ENCODE measurements around the gene PIP4K2A.
"Not testable (repeated sequence)": the region's sequence is repeated elsewhere in the genome, so short reads cannot be mapped to it uniquely, and the experiment has no call there.

PIP4K2A gene

DNA sequence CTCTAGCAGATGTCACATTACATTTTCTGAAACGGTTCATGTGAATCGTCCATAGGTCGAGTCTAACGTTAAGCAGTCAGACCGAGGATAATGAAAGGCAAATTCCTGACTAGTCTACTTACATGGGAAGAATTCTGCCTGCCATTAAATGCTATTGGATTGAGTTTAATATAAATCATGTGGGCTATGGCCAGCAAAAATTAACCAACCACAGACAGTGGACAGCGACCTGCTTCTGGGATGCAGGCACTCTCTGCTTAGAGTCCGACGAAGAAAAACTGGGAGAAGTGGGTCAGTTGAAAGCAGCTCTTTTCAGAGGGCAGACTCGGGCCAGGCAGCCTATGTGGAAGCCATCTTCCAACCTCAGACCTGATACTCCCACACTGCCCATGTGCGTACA, 16.6 kb downstream of the PIP4K2A start:
- in situ Hi-C loops (cut with HindIII; ENCODE audit: low sequenced_read_pairs): no loop called here

- in situ Hi-C loops (cut with HindIII; ENCODE audit: low sequenced_read_pairs): no loop called here
These were observed 17.3 kb downstream of the PIP4K2A start for GRCh38 chr10:22697101-22697500.

GRCh38 chr10:22693860-22694259, 20.5 kb downstream of the PIP4K2A start:
- in situ Hi-C loops (cut with HindIII; ENCODE audit: low sequenced_read_pairs): no loop called here

DNA sequence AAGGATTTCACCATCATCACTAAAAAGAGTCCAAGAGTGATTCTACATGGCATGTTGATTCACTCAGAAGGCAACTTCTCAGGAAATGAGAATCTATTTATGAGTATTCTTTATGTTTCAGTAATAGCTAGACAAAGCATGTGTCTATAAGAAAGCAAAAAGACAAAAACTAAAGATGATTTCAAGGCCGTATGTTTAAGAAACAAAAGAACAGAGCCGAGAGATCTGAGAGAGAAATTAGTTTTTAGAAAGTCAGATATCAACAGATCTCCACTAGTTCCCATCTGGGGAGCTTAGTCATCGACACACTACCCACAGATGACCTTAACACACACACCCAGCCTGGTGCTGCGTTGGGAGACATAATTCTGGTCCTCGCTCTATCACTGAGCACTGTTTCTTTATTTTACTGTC, 21.0 kb downstream of the PIP4K2A start:
- in situ Hi-C loops (cut with HindIII; ENCODE audit: low sequenced_read_pairs): no loop called here

- in situ Hi-C loops (cut with HindIII; ENCODE audit: low sequenced_read_pairs): not testable (repeated sequence)
These were observed 22.3 kb downstream of the PIP4K2A start for GRCh38 chr10:22692119-22692518.

GRCh38 chr10:22690614-22691431, 23.6 kb downstream of the PIP4K2A start:
- in situ Hi-C loops (cut with HindIII; ENCODE audit: low sequenced_read_pairs): no loop called here

- in situ Hi-C loops (cut with HindIII; ENCODE audit: low sequenced_read_pairs): no loop called here
These were observed 24.2 kb downstream of the PIP4K2A start for GRCh38 chr10:22690158-22690557.

- in situ Hi-C loops (cut with HindIII; ENCODE audit: low sequenced_read_pairs): no loop called here
These were observed 28.0 kb downstream of the PIP4K2A start for GRCh38 chr10:22686347-22686746.

DNA sequence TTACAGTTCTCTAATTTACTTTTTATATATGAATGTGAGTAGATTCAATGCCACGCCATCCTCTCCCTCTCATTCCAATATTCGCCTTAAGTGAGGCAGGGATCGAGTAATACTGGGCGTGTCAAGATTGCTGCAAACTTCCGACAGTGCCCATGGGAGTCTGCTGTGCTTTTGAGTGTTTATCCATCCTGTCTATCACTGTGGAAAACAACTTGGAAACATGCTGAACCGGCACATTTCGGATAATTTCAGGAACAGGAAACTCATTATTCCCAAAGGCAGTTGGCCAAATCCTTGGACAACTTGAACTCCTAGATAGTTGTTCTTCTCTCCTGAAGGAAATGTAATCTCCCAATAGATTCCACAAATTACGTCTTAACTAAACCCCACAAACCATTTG, 28.5 kb downstream of the PIP4K2A start:
- in situ Hi-C loops (cut with HindIII; ENCODE audit: low sequenced_read_pairs): no loop called here

DNA sequence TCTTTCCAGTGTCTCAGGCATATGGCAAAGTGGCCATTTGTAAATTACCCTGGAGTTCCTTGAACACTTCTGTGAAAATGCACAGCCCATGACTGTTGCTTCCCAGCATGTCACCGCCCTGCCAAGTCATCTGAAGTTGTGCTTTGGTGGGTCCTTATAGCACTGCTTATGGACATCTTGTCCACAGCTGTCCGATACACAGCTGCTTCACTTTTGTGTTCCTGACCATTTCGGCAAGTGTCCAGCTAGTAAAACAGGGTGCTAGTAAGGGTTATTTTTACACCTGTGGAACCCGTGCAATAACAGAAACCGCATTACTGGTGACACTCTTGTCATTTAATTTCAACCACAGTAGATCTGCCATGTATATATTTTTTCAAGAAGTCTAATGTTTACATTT, 29.7 kb downstream of the PIP4K2A start:
- in situ Hi-C loops (cut with HindIII; ENCODE audit: low sequenced_read_pairs): no loop called here

DNA sequence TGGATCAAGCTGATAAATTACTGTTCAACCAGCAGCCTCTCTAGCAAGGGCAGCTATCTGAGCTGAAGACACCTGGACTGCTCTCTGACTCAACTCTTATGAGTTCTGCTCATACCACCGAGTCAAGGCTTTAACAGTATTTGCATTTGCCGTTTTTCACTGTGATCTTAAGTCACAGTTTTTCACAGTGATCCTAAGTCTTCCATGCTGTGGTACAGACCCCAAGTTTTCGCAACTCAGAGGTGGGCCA, 31.3 kb downstream of the PIP4K2A start:
- in situ Hi-C loops (cut with HindIII; ENCODE audit: low sequenced_read_pairs): no loop called here

DNA sequence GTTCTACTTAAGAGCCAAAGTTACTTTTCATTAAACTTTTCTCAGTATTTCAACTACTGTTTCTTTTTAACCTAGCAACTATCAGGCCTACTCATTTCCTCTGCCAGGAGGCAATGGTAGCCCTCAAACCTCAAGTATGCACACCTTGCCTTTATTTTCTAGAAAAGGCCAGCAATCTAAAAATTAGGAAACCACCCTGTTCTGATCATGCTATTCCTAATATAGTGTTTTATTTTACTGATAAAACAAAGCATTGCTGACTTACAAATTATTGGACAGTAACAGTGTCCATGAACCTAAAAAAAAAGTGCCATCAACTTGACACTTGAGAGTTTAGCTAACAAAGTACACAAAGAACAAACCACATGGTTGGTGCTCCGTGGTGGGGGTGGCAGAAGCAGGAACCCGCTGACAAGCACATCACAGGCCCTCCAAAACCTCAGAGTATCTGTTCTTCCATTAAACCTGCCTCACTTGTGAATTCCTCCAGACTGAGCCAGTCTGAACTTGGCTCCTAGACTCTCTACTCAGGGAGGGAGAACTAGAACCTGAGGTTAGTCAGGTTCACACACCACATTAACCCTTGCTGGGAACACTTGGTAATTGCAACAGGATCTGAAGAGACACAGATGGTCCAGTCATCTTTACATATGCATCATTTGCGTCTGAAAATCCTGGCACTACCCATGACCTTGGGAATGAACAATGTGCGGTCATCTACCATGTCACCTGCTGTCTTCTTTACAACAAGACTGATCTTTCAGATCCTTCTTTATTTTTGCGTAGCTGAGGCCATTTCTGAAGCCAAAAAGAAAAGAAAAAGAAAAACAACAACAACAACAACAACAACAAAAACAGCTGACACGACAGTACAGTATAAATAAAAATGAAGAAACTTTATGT, 31.9 kb downstream of the PIP4K2A start:
- in situ Hi-C loops (cut with HindIII; ENCODE audit: low sequenced_read_pairs): no loop called here

DNA sequence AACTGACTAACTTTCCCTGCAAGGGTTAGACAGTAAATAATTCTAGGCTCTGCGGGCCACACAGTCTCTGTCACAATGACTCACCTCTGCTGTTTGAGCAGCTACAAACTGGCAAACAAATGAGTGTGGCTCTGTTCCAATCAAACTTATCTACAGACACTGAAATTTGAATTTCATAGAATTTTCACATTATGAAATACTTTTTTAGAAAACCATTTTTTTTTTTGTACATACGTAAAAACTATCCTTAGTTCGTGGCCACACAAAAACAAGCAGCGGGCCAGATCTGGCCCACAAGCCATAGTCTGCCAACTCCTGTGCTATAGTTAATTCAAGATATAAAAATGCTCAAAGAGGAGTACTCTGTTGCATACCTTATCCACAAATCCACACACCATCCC, 32.6 kb downstream of the PIP4K2A start:
- in situ Hi-C loops (cut with HindIII; ENCODE audit: low sequenced_read_pairs): no loop called here

GRCh38 chr10:22681301-22681700, 33.1 kb downstream of the PIP4K2A start:
- in situ Hi-C loops (cut with HindIII; ENCODE audit: low sequenced_read_pairs): no loop called here

DNA sequence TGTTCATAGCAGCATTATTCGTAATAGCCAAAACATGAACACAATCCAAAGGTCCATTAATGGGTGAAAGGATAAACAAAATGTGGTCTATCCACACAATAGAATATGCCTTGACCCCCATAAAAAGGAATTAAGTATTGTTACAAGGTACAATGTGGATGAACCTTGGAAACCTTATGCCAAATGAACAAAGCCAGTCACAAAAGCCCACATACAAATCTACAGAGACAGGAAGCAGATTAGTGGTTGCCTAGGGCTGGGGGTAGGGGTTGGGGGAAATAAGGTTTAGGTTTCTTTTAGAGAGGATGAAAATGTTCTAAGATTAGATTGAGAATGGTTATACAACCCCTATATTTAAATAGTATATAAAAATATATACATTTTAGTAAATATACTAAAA, 34.8 kb downstream of the PIP4K2A start:
- in situ Hi-C loops (cut with HindIII; ENCODE audit: low sequenced_read_pairs): no loop called here

DNA sequence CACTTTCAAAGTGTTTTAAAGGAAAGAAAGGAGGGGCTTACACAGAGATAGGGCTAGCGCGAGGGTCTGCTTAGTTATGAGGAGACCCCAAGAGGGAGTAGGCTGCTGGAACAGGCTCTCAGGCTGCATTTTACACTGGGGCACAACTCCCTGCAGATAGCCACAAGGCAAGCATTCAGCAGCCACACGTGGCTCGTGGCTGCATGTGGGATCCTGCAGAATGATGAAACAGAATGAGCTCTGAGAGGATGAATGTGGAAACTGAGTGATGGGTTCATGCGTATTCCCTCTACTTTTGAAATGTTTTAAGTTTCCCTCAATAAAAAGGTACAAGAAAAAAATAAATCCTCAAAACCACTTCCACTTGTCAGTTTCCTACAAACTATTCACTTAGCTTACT, 37.0 kb downstream of the PIP4K2A start:
- in situ Hi-C loops (cut with HindIII; ENCODE audit: low sequenced_read_pairs): no loop called here

- in situ Hi-C loops (cut with HindIII; ENCODE audit: low sequenced_read_pairs): no loop called here
These were observed 37.9 kb downstream of the PIP4K2A start for GRCh38 chr10:22676435-22676834.

GRCh38 chr10:22674573-22674930, 39.8 kb downstream of the PIP4K2A start:
- in situ Hi-C loops (cut with HindIII; ENCODE audit: low sequenced_read_pairs): no loop called here

DNA sequence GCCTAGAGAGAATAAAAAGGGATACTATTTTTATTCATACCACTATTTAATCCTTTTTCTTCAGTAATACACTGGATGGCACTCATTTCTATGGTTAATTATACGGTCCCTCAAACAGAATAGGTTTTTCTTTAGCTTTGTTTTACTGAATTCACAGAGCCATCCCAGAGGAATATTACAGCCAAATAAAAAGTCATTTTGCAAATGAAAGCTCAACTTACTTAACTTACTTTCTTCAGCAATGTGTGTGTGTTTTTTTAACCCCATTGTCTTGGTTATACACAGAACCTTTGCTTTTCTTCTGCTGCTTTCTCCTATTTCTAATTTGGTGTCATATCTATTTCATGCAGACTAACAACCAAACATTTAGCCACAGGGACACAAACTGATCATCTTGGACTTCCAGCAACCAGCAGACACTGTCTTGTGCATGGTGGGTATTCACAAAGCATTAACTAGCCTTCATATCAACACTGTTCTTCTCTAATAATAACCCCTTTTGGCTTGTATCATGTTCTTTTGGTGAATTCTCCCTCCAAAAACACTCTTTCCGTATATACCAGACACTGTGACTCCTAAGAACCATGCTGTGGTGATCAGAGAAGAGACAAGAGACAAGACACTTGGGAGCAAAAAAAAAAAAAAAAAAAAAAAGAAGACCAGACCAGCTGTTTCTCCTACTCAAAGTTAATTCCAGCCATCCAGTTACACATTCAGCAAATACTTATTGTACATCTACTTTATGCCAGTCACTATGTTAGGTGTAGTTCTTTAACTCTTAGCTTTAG, 40.4 kb downstream of the PIP4K2A start:
- in situ Hi-C loops (cut with HindIII; ENCODE audit: low sequenced_read_pairs): no loop called here

DNA sequence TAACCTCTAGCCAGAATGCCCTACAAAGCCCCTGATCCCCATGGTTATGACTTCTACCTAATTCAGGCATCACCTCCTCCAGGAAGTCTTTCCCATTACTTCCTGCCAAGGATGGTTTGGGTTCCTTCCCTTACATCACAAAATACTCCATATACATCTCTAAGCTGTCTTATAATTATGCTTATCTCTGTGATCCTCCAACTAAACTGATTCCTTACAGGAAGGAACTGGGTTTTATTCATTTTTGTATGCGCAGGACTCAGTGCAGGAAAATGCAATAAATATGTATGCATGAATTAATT, 41.3 kb downstream of the PIP4K2A start:
- in situ Hi-C loops (cut with HindIII; ENCODE audit: low sequenced_read_pairs): no loop called here

GRCh38 chr10:22672319-22673090, 41.9 kb downstream of the PIP4K2A start:
- in situ Hi-C loops (cut with HindIII; ENCODE audit: low sequenced_read_pairs): no loop called here
